Retinal pigment epithelial cell (primary cell): ENCODE measurements around the gene PPP2R2C.

Experiments
- DNase-seq: peaks from one replicate; pipeline ENCODE4 v3.0.0-alpha.2; 2010; ENCODE audit warnings: low read depth
- H3K4me3 ChIP-seq: 2 replicates; pipeline ENCODE4 v1.5.1; 2011; ENCODE audit warnings: mild to moderate bottlenecking, low read length, control low read depth, moderate library complexity
- CTCF ChIP-seq: conservative IDR thresholded peaks from 2 replicates; pipeline ENCODE4 v1.5.1; 2011; ENCODE audit warnings: low read depth, low read length, control low read depth, inconsistent platforms

The PPP2R2C gene

GRCh38 chr4:6404611-6405396, 67.6 kb downstream of the PPP2R2C start:
- DNase-seq = no peak
- H3K4me3 ChIP-seq = no peak overlapping the region
- TF ChIP-seq CTCF = no peak

GRCh38 chr4:6403400-6403685, 69.1 kb downstream of the PPP2R2C start:
- TF ChIP-seq CTCF = no peak
- no peak for DNase-seq
- no peak overlapping the region for H3K4me3 ChIP-seq

- TF ChIP-seq CTCF = no peak
- H3K4me3 ChIP-seq = no peak overlapping the region
- no peak for DNase-seq
Observed at GRCh38 chr4:6402566-6403399, 69.6 kb downstream of the PPP2R2C start.

- no peak for TF ChIP-seq CTCF
Observed at GRCh38 chr4:6401797-6402196, 70.6 kb downstream of the PPP2R2C start.

GRCh38 chr4:6396696-6397236, 75.6 kb downstream of the PPP2R2C start:
- TF ChIP-seq CTCF = no peak

More at GRCh38 chr4:6401797-6402196, 70.6 kb downstream of the PPP2R2C start:
- no peak overlapping the region for H3K4me3 ChIP-seq
- no peak for DNase-seq

GRCh38 chr4:6395466-6396228, 76.8 kb downstream of the PPP2R2C start:
- no peak for TF ChIP-seq CTCF
- no peak for DNase-seq
- no peak overlapping the region for H3K4me3 ChIP-seq

More at GRCh38 chr4:6396696-6397236, 75.6 kb downstream of the PPP2R2C start:
- H3K4me3 ChIP-seq = no peak overlapping the region
- no peak for DNase-seq
